Measurements from ENCODE around the gene MBNL2. TPM values are rescaled to one million over a fixed set of nuclear protein-coding genes. Genes with fewer than 3 reads are reported as not detected.

Gene MBNL2
- total and polyA plus RNA-seq, 2 experiments from 2014 or later, result 46.7 to 79.5 TPM

- no peak for TF ChIP-seq EZH2phosphoT487 (IDR thresholded peaks at IDR 0.05; ENCODE audit: insufficient read depth, low read depth)
- no peak for TF ChIP-seq EZH2 (IDR thresholded peaks at IDR 0.05; ENCODE audit: insufficient read depth, poor library complexity, severe bottlenecking)
- Histone ChIP-seq H3K9ac (peak overlapping the region; percentile 60), H3K27me3 (replicated peaks; ENCODE audit: insufficient read depth) (no peaks in the 10 kb centered on the region), H3K27ac (peak overlapping the region; percentile 80), H3K4me1 (ENCODE audit: insufficient read depth) (peaks cover 14% of the 10 kb centered on the region), H3K4me2 (ENCODE audit: unreplicated experiment) (peak overlapping the region; percentile 35), H3K9me3 (ENCODE audit: low read depth) (no peaks in the 10 kb centered on the region), H4K20me1 (ENCODE audit: insufficient read depth) (no peaks in the 10 kb centered on the region), H2AFZ (peak overlapping the region; percentile 38; the same call in 1 of the 2 replicates), H3F3A (ENCODE audit: insufficient read depth) (peaks cover 24% of the 10 kb centered on the region), H3K4me3 (peak overlapping the region; percentile 17), H3K79me2 (ENCODE audit: insufficient read depth) (peaks cover 60% of the 10 kb centered on the region), H3K36me3 (ENCODE audit: low read depth) (peaks cover 8% of the 10 kb centered on the region; the same call in 1 of the 2 replicates), H3K9me2 (ENCODE audit: insufficient read depth) (no peaks in the 10 kb centered on the region)
- no peak for DNase-seq
- 45 to 46% methylated on average over 7 of the region's 7 CpGs for WGBS, 2 experiments (ENCODE audit: low coverage in 1 of 2, low lambda C conversion rate in 2 of 2, missing lambda C conversion rate in 2 of 2)
- in situ Hi-C loops (cut with MboI), result loop anchor here (10.0 kb wide), 1 partner anchor 305 kb away; no protein-coding TSS in a partner anchor
Observed at GRCh38 chr13:97339988-97340749, 118.0 kb downstream of the MBNL2 start.

DNA sequence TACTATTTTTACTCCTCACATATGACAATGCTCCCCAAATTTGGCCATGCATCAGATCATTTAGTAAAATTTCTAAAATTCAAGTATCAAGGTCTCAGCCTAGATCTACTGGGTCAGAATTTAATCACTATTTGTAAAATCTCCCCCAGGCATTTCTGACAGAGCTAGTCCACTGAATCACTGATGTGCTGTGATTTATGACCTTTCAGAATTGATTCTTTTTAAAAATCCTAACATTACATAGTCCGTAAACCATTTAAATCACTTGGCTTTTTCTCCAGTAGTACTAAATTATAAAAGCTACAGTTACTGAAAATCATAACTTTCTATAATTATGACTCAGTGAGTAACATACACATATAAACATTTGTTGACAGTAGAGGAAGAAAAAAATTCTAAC, 119.0 kb downstream of the MBNL2 start:
- Histone ChIP-seq H3K4me1 (ENCODE audit: insufficient read depth) (peaks cover 14% of the 10 kb centered on the region), H3K9me2 (ENCODE audit: insufficient read depth) (no peaks in the 10 kb centered on the region), H3K9ac (no peak overlapping the region), H4K20me1 (ENCODE audit: insufficient read depth) (no peaks in the 10 kb centered on the region), H3K79me2 (ENCODE audit: insufficient read depth) (peaks cover 56% of the 10 kb centered on the region), H2AFZ (no peak overlapping the region), H3K9me3 (ENCODE audit: low read depth) (no peaks in the 10 kb centered on the region), H3K27me3 (replicated peaks; ENCODE audit: insufficient read depth) (no peaks in the 10 kb centered on the region), H3K4me2 (ENCODE audit: unreplicated experiment) (no peak overlapping the region), H3K27ac (no peak overlapping the region), H3F3A (ENCODE audit: insufficient read depth) (peaks cover 24% of the 10 kb centered on the region), H3K36me3 (ENCODE audit: low read depth) (peaks cover 5% of the 10 kb centered on the region; the same call in 1 of the 2 replicates), H3K4me3 (no peak overlapping the region)
- WGBS, 2 experiments (ENCODE audit: low coverage in 1 of 2, low lambda C conversion rate in 2 of 2, missing lambda C conversion rate in 2 of 2), result 90 to 92% methylated on average over 1 of the region's 1 CpG
- TF ChIP-seq EZH2 (IDR thresholded peaks at IDR 0.05; ENCODE audit: insufficient read depth, poor library complexity, severe bottlenecking) (no peak), EZH2phosphoT487 (IDR thresholded peaks at IDR 0.05; ENCODE audit: insufficient read depth, low read depth) (no peak)
- DNase-seq, result no peak
- in situ Hi-C loops (cut with MboI), result loop anchor here (10.0 kb wide), 1 partner anchor 306 kb away; no protein-coding TSS in a partner anchor

DNA sequence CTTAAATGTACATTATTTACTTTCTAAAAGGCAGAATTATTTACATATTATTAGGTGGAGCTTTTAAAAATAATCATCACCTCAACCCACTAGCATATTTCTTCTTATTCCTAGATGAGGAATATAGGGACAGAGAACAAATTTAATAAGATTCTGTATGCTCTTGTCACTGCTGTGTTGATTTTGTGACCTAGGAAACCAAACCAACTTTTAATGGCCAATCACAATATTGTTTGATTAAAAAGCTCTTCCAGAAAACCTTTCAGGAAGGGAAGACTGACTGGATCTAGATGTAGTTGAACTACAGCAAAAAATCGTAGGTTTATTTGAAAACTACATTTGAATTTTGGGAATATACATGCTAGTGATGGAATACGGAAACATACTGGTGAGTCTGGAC, 120.0 kb downstream of the MBNL2 start:
- H2AFZ ChIP-seq, result no peak overlapping the region
- H4K20me1 ChIP-seq (ENCODE audit: insufficient read depth), result no peaks in the 10 kb centered on the region
- no peak overlapping the region for H3K4me2 ChIP-seq (ENCODE audit: unreplicated experiment)
- no peaks in the 10 kb centered on the region for H3K9me3 ChIP-seq (ENCODE audit: low read depth)
- peaks cover 24% of the 10 kb centered on the region for H3F3A ChIP-seq (ENCODE audit: insufficient read depth)
- no peak overlapping the region for H3K27ac ChIP-seq
- no peaks in the 10 kb centered on the region for H3K27me3 ChIP-seq (replicated peaks; ENCODE audit: insufficient read depth)
- 0 out of 2 replicates have a peak, but pooled peaks cover 6% of the 10 kb centered on the region for H3K36me3 ChIP-seq (ENCODE audit: low read depth)
- peaks cover 51% of the 10 kb centered on the region for H3K79me2 ChIP-seq (ENCODE audit: insufficient read depth)
- in situ Hi-C loops (cut with MboI), result loop anchor here (10.0 kb wide), 1 partner anchor 307 kb away; no protein-coding TSS in a partner anchor
- 77 to 84% methylated on average over 2 of the region's 2 CpGs for WGBS, 2 experiments (ENCODE audit: low coverage in 1 of 2, low lambda C conversion rate in 2 of 2, missing lambda C conversion rate in 2 of 2)
- no peak for DNase-seq
- TF ChIP-seq EZH2 (IDR thresholded peaks at IDR 0.05; ENCODE audit: insufficient read depth, poor library complexity, severe bottlenecking), result no peak
- no peak for TF ChIP-seq EZH2phosphoT487 (IDR thresholded peaks at IDR 0.05; ENCODE audit: insufficient read depth, low read depth)
- H3K9me2 ChIP-seq (ENCODE audit: insufficient read depth), result no peaks in the 10 kb centered on the region
- H3K4me3 ChIP-seq, result no peak overlapping the region
- no peak overlapping the region for H3K9ac ChIP-seq
- peaks cover 14% of the 10 kb centered on the region for H3K4me1 ChIP-seq (ENCODE audit: insufficient read depth)

GRCh38 chr13:97342936-97343335, 120.8 kb downstream of the MBNL2 start:
- DNase-seq, result no peak
- TF ChIP-seq EZH2 (IDR thresholded peaks at IDR 0.05; ENCODE audit: insufficient read depth, poor library complexity, severe bottlenecking), result no peak
- no peak for TF ChIP-seq EZH2phosphoT487 (IDR thresholded peaks at IDR 0.05; ENCODE audit: insufficient read depth, low read depth)
- Histone ChIP-seq H3K9me3 (ENCODE audit: low read depth) (no peaks in the 10 kb centered on the region), H3K36me3 (ENCODE audit: low read depth) (peaks cover 11% of the 10 kb centered on the region; the same call in 1 of the 2 replicates), H3K9ac (no peak overlapping the region), H3F3A (ENCODE audit: insufficient read depth) (peaks cover 24% of the 10 kb centered on the region), H3K79me2 (ENCODE audit: insufficient read depth) (peaks cover 51% of the 10 kb centered on the region), H2AFZ (no peak overlapping the region), H3K27ac (no peak overlapping the region), H3K27me3 (replicated peaks; ENCODE audit: insufficient read depth) (no peaks in the 10 kb centered on the region), H3K4me1 (ENCODE audit: insufficient read depth) (peaks cover 14% of the 10 kb centered on the region), H4K20me1 (ENCODE audit: insufficient read depth) (no peaks in the 10 kb centered on the region), H3K4me2 (ENCODE audit: unreplicated experiment) (no peak overlapping the region), H3K9me2 (ENCODE audit: insufficient read depth) (no peaks in the 10 kb centered on the region), H3K4me3 (no peak overlapping the region)
- 92 to 93% methylated on average over 8 of the region's 8 CpGs for WGBS, 2 experiments (ENCODE audit: low coverage in 1 of 2, low lambda C conversion rate in 2 of 2, missing lambda C conversion rate in 2 of 2)
- in situ Hi-C loops (cut with MboI), result loop anchor here (10.0 kb wide), 1 partner anchor 308 kb away; no protein-coding TSS in a partner anchor
